G401.6 (cell line): ENCODE data around the gene IPO11.
"Not testable (repeated sequence)": the region's sequence is repeated elsewhere in the genome, so short reads cannot be mapped to it uniquely, and the experiment has no call there.

Experiments
- FAIRE-seq: peaks from 2 replicates; lab custom pipeline; 2012; peaks lifted over from hg19 to GRCh38; lab: Jason Lieb, UNC

The IPO11 gene

GRCh38 chr5:62647241-62647640 is 234.7 kb downstream of the IPO11 start:
- FAIRE-seq, result no peak

- FAIRE-seq, result no peak
Measured at GRCh38 chr5:62649025-62649424, 236.5 kb downstream of the IPO11 start.

- FAIRE-seq, result no peak
Measured at GRCh38 chr5:62649476-62650113, 237.0 kb downstream of the IPO11 start.

- FAIRE-seq, result no peak
Measured at GRCh38 chr5:62650197-62650596, 237.6 kb downstream of the IPO11 start.

GRCh38 chr5:62652225-62652624 is 239.7 kb downstream of the IPO11 start:
- FAIRE-seq, result no peak

GRCh38 chr5:62653001-62653863 is 240.7 kb downstream of the IPO11 start:
- no peak for FAIRE-seq

- FAIRE-seq, result no peak
Measured at GRCh38 chr5:62653864-62654575, 241.5 kb downstream of the IPO11 start.

GRCh38 chr5:62657772-62658171 is 245.2 kb downstream of the IPO11 start:
- not testable (repeated sequence) for FAIRE-seq

GRCh38 chr5:62661126-62661525 is 248.6 kb downstream of the IPO11 start:
- FAIRE-seq, result no peak

GRCh38 chr5:62662521-62662920 is 250.0 kb downstream of the IPO11 start:
- FAIRE-seq, result peak; percentile 3

GRCh38 chr5:62671479-62671878 is 258.9 kb downstream of the IPO11 start:
- FAIRE-seq, result no peak

GRCh38 chr5:62676596-62676995 is 264.0 kb downstream of the IPO11 start:
- FAIRE-seq, result not testable (repeated sequence)
